Neural cell (in vitro differentiated cells): ENCODE measurements around the gene F12. TPM values are rescaled to one million over a fixed set of nuclear protein-coding genes. Genes with fewer than 3 reads are reported as not detected.

Experiments
- H2AFZ ChIP-seq: fragments of 200-600, 300-800 bp; sonication (generic), shearing (Covaris generic); 2 replicates; pipeline ENCODE4 v1.6.0; 2014; ENCODE audit warnings: low read depth, mild to moderate bottlenecking, antibody characterized with exemption, low read length, moderate library complexity
- H3F3A ChIP-seq: fragments of 200-600 bp; shearing (Covaris generic); 2 replicates; pipeline ENCODE4 v1.6.1; 2016; ENCODE audit warnings: mild to moderate bottlenecking, moderate library complexity, mixed read lengths, antibody characterized with exemption, low read length; ENCODE audit not compliant: insufficient read depth, poor library complexity, severe bottlenecking
- H3K27ac ChIP-seq: fragments of 200-600, 300-800 bp; sonication (generic), shearing (Covaris generic); 2 replicates; pipeline ENCODE4 v1.5.1; 2014; ENCODE audit warnings: mild to moderate bottlenecking, low read length, moderate library complexity
- H3K27me3 ChIP-seq: fragments of 300-800, 200-600 bp; sonication (generic), shearing (Covaris generic); 2 replicates; pipeline ENCODE4 v1.6.0; 2014; ENCODE audit warnings: mild to moderate bottlenecking, low read depth, low read length, moderate library complexity; ENCODE audit not compliant: insufficient read depth
- H3K36me3 ChIP-seq: fragments of 300-800, 200-600 bp; sonication (generic), shearing (Covaris generic); 2 replicates; pipeline ENCODE4 v1.5.1; 2014; ENCODE audit warnings: mild to moderate bottlenecking, antibody characterized with exemption, low read length, moderate library complexity; ENCODE audit not compliant: insufficient read depth
- H3K4me2 ChIP-seq: fragments of 300-800, 200-600 bp; sonication (generic), shearing (Covaris generic); 2 replicates; pipeline ENCODE4 v1.6.0; 2014; ENCODE audit warnings: mild to moderate bottlenecking, low read length
- H3K4me3 ChIP-seq: fragments of 300-800, 200-600 bp; sonication (generic), shearing (Covaris generic); 2 replicates; pipeline ENCODE4 v1.5.1; 2014; ENCODE audit warnings: mild to moderate bottlenecking, low read length, moderate library complexity
- H3K79me2 ChIP-seq: fragments of 200-600 bp; shearing (Covaris generic); replicated peaks from 2 replicates; pipeline ENCODE4 v1.6.0; 2014; ENCODE audit warnings: mild to moderate bottlenecking, low read length, moderate library complexity; ENCODE audit not compliant: insufficient read depth
- H3K9ac ChIP-seq: fragments of 300-800, 200-600 bp; sonication (generic), shearing (Covaris generic); 2 replicates; pipeline ENCODE4 v1.6.1; 2016; ENCODE audit warnings: mild to moderate bottlenecking, low read length, mixed read lengths
- H3K9me2 ChIP-seq: fragments of 200-600 bp; shearing (Covaris generic); 2 replicates; pipeline ENCODE4 v1.6.1; 2016; ENCODE audit warnings: mild to moderate bottlenecking, low read length, mixed read lengths; ENCODE audit not compliant: insufficient read depth
- H3K9me3 ChIP-seq: fragments of 200-600, 300-800 bp; sonication (generic), shearing (Covaris generic); 2 replicates; pipeline ENCODE4 v1.6.1; 2016; ENCODE audit warnings: mild to moderate bottlenecking, mixed run types, low read length, moderate library complexity, mixed read lengths
- H4K20me1 ChIP-seq: fragments of 200-600 bp; shearing (Covaris generic); 2 replicates; pipeline ENCODE4 v1.6.1; 2016; ENCODE audit warnings: mild to moderate bottlenecking, mixed run types; ENCODE audit not compliant: insufficient read depth
- CTCF ChIP-seq: fragments of 450-650 bp; IDR thresholded peaks from 2 replicates; pipeline ENCODE4 v1.5.1; 2014; ENCODE audit warnings: antibody characterized with exemption, mild to moderate bottlenecking, moderate library complexity; ENCODE audit not compliant: poor library complexity, severe bottlenecking
- EP300 ChIP-seq: fragments of 450-650 bp; conservative IDR thresholded peaks from 2 replicates; pipeline ENCODE4 v1.6.1; 2014; ENCODE audit warnings: antibody characterized with exemption, mild to moderate bottlenecking, moderate library complexity; ENCODE audit not compliant: poor library complexity, severe bottlenecking
- EZH2 ChIP-seq: fragments of 200-600, 300-800 bp; shearing (Covaris generic), sonication (generic); IDR thresholded peaks from 2 replicates; pipeline ENCODE4 v1.6.1; 2014; ENCODE audit warnings: antibody characterized with exemption, low read length, borderline replicate concordance, mild to moderate bottlenecking; ENCODE audit not compliant: insufficient read depth, poor library complexity, severe bottlenecking
- MXI1 ChIP-seq: fragments of 450-650 bp; conservative IDR thresholded peaks from 2 replicates; pipeline ENCODE4 v1.6.1; 2014; ENCODE audit warnings: antibody characterized with exemption, mild to moderate bottlenecking; ENCODE audit not compliant: poor library complexity, severe bottlenecking
- POLR2AphosphoS5 ChIP-seq: IDR thresholded peaks from 2 replicates; pipeline ENCODE4 v1.6.1; 2012
- RAD21 ChIP-seq: fragments of 450-650 bp; conservative IDR thresholded peaks from 2 replicates; pipeline ENCODE4 v1.6.1; 2014; ENCODE audit warnings: antibody characterized with exemption, mild to moderate bottlenecking, moderate library complexity
- SMC3 ChIP-seq: fragments of 450-650 bp; conservative IDR thresholded peaks from 2 replicates; pipeline ENCODE4 v1.6.1; 2014; ENCODE audit warnings: antibody characterized with exemption, mild to moderate bottlenecking, moderate library complexity; ENCODE audit not compliant: poor library complexity
- TAF1 ChIP-seq: IDR thresholded peaks from 2 replicates; pipeline ENCODE4 v1.6.1; 2012; ENCODE audit warnings: low read depth
- polyA plus RNA-seq: library from polyadenylated mRNA; depleted of rRNA; stranded (reverse); fragments of >200 nt; gene quantifications from 2 replicates; pipeline ENCODE4 v1.2.3, GENCODE V29; 2014
- TF ChIP-seq, protein P1 (sequence below): IDR thresholded peaks from 2 replicates; pipeline ENCODE4 v1.6.1; 2012; ENCODE audit warnings: borderline replicate concordance

F12 gene
- polyA plus RNA-seq, 1 donor from 2014 or later = 1.4 TPM

DNA sequence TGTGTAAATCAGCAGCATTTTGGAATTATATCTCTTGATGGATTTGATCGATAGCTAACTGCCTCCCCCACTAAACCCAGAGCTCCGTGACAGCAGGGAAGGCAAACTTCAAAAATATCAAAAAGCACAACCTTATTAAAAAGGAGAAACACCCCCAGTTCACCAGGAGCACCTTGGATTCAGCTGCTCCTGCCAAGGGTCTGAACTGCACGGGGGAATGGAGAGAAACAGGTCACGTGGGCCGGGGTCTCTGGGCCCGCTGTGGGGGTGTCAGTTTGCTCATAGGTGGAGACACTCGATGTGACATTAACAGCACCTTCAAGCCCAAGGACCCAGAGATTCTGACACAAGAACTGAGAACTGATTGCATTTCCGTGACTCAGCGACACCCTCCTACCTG is 26.2 kb downstream of the F12 start:
- H3K9me3 ChIP-seq = no peaks in the 10 kb centered on the region
- no peak overlapping the region for H3K9ac ChIP-seq
- no peak overlapping the region for H3K4me2 ChIP-seq
- no peaks in the 10 kb centered on the region for H3K36me3 ChIP-seq
- no peaks in the 10 kb centered on the region for H3K27me3 ChIP-seq
- no peaks in the 10 kb centered on the region for H4K20me1 ChIP-seq
- no peaks in the 10 kb centered on the region for H3F3A ChIP-seq
- no peaks in the 10 kb centered on the region for H3K9me2 ChIP-seq
- H3K27ac ChIP-seq = no peak overlapping the region
- TF ChIP-seq POLR2AphosphoS5 = no peak
- TF ChIP-seq CTCF = no peak
- TF ChIP-seq, protein P1, sequence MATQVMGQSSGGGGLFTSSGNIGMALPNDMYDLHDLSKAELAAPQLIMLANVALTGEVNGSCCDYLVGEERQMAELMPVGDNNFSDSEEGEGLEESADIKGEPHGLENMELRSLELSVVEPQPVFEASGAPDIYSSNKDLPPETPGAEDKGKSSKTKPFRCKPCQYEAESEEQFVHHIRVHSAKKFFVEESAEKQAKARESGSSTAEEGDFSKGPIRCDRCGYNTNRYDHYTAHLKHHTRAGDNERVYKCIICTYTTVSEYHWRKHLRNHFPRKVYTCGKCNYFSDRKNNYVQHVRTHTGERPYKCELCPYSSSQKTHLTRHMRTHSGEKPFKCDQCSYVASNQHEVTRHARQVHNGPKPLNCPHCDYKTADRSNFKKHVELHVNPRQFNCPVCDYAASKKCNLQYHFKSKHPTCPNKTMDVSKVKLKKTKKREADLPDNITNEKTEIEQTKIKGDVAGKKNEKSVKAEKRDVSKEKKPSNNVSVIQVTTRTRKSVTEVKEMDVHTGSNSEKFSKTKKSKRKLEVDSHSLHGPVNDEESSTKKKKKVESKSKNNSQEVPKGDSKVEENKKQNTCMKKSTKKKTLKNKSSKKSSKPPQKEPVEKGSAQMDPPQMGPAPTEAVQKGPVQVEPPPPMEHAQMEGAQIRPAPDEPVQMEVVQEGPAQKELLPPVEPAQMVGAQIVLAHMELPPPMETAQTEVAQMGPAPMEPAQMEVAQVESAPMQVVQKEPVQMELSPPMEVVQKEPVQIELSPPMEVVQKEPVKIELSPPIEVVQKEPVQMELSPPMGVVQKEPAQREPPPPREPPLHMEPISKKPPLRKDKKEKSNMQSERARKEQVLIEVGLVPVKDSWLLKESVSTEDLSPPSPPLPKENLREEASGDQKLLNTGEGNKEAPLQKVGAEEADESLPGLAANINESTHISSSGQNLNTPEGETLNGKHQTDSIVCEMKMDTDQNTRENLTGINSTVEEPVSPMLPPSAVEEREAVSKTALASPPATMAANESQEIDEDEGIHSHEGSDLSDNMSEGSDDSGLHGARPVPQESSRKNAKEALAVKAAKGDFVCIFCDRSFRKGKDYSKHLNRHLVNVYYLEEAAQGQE = no peak
- TF ChIP-seq RAD21 = no peak
- TF ChIP-seq EZH2 = no peak
- TF ChIP-seq TAF1 = no peak
- no peak for TF ChIP-seq EP300
- no peak for TF ChIP-seq SMC3
- TF ChIP-seq MXI1 = no peak
- H3K4me3 ChIP-seq = no peak overlapping the region
- H3K79me2 ChIP-seq = no peaks in the 10 kb centered on the region
- no peak overlapping the region for H2AFZ ChIP-seq

- Histone ChIP-seq H3K27me3 (no peaks in the 10 kb centered on the region), H3K9me3 (no peaks in the 10 kb centered on the region), H3K4me3 (no peak overlapping the region), H2AFZ (no peak overlapping the region), H3K36me3 (no peaks in the 10 kb centered on the region), H4K20me1 (no peaks in the 10 kb centered on the region), H3K27ac (no peak overlapping the region), H3K9me2 (no peaks in the 10 kb centered on the region), H3K4me2 (no peak overlapping the region), H3K79me2 (no peaks in the 10 kb centered on the region), H3K9ac (no peak overlapping the region), H3F3A (no peaks in the 10 kb centered on the region)
- TF ChIP-seq POLR2AphosphoS5 = no peak
- TF ChIP-seq CTCF = no peak
- no peak for TF ChIP-seq RAD21
- TF ChIP-seq, protein P1 = no peak
- TF ChIP-seq EZH2 = no peak
- TF ChIP-seq SMC3 = no peak
- TF ChIP-seq MXI1 = no peak
- no peak for TF ChIP-seq EP300
- no peak for TF ChIP-seq TAF1
Measured at GRCh38 chr5:177382423-177383029, 26.8 kb downstream of the F12 start.
